Bronchus fibroblast of lung (primary cell): ENCODE results near the gene FBN2. TPM values are rescaled to one million over a fixed set of nuclear protein-coding genes. Genes with fewer than 3 reads are reported as not detected.

Experiments
- total RNA-seq: library from RNA; depleted of rRNA; stranded (reverse); fragments of >200 nt; gene quantifications from 2 replicates; pipeline ENCODE4 v1.2.3, GENCODE V29; 2015

The FBN2 gene
- 52.6 and 57.0 TPM in 2 replicates for total RNA-seq

DNA sequence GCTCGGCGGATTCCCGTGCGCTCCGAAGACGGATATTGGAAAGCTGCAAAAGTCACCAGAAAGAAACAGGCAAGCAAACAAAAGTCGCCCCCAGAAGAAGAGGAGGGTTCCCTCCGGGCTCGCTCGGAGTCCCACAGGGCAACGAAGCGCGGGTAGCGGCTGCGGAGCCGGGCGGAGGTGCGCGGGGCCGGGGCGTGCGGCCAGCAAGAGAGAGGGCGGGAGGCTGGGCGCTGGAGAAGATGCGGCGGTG, at the start of gene FBN2:
TSS of gene FBN2 (minus strand) at position 246 of the 250 bp plus-strand sequence. CDS start 642 bp downstream, outside the sequence.

